ENCODE results near the gene ITSN1. TPM values are rescaled to one million over a fixed set of nuclear protein-coding genes. Genes with fewer than 3 reads are reported as not detected.
"Not testable (repeated sequence)": the region's sequence is repeated elsewhere in the genome, so short reads cannot be mapped to it uniquely, and the experiment has no call there.

Gene ITSN1
- total RNA-seq, 4 donors from 2014 or later, result 14.5 to 33.1 (median 26.9) TPM

DNA sequence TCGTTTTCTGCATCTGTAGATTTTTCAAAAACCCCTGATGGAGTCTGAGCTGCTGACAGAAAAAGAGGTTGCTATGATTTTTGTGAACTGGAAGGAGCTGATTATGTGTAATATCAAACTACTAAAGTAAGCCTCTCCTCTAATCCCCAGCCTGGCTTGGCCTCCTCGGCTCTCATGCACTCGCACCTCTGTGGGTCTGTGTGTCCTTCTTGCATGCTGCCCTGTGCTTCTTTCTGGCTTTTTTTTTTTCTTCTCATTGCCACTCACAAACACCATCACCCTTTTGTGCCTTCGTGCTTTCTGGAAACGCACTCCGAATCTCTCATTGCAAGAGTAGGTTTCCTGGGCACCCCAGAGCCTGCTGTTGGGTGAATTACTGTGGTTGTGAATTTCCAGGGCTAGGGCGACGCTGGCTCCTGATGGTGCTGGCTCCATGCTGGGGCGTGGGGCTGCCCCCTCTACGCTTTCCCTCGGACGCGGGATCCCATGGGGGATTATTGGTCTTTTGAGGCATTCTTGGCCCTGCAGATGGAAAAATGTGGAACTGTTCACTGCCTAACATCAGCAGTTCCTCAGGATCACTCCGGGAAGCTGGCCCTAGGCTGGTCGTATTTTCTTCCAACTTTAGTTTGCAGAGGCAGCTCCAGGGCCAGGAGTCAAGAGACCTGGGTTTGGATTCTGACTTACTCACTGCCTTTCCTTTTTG, 216.5 kb downstream of the ITSN1 start:
- TF ChIP-seq, protein P1, sequence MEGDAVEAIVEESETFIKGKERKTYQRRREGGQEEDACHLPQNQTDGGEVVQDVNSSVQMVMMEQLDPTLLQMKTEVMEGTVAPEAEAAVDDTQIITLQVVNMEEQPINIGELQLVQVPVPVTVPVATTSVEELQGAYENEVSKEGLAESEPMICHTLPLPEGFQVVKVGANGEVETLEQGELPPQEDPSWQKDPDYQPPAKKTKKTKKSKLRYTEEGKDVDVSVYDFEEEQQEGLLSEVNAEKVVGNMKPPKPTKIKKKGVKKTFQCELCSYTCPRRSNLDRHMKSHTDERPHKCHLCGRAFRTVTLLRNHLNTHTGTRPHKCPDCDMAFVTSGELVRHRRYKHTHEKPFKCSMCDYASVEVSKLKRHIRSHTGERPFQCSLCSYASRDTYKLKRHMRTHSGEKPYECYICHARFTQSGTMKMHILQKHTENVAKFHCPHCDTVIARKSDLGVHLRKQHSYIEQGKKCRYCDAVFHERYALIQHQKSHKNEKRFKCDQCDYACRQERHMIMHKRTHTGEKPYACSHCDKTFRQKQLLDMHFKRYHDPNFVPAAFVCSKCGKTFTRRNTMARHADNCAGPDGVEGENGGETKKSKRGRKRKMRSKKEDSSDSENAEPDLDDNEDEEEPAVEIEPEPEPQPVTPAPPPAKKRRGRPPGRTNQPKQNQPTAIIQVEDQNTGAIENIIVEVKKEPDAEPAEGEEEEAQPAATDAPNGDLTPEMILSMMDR (IDR thresholded peaks at IDR 0.05 in 4 of 5, conservative IDR thresholded peaks at IDR 0.05 in 1 of 5), result no peak
- no peak for TF ChIP-seq POLR2A (IDR thresholded peaks at IDR 0.05)
- ATAC-seq, result peak in 1 of 2 donors; percentile 22
- peaks cover 0 to 4% of the 10 kb centered on the region in 2 donors for H3K4me1 ChIP-seq
- H3K27me3 ChIP-seq, result no peaks in the 10 kb centered on the region
- H3K27ac ChIP-seq, result peak overlapping the region in 2 of 4 donors; percentile 26 to 41
- H3K9me3 ChIP-seq, result no peaks in the 10 kb centered on the region
- intact Hi-C loops (cut with DNase I; ENCODE audit: low total_unique reads), result no loop called here
- no peak for DNase-seq
- in situ Hi-C loops (cut with MboI; ENCODE audit: low sequenced_read_pairs in 4 of 4), result no loop called here
- no peak overlapping the region for H3K4me3 ChIP-seq
- H3K36me3 ChIP-seq, result no peaks in the 10 kb centered on the region

DNA sequence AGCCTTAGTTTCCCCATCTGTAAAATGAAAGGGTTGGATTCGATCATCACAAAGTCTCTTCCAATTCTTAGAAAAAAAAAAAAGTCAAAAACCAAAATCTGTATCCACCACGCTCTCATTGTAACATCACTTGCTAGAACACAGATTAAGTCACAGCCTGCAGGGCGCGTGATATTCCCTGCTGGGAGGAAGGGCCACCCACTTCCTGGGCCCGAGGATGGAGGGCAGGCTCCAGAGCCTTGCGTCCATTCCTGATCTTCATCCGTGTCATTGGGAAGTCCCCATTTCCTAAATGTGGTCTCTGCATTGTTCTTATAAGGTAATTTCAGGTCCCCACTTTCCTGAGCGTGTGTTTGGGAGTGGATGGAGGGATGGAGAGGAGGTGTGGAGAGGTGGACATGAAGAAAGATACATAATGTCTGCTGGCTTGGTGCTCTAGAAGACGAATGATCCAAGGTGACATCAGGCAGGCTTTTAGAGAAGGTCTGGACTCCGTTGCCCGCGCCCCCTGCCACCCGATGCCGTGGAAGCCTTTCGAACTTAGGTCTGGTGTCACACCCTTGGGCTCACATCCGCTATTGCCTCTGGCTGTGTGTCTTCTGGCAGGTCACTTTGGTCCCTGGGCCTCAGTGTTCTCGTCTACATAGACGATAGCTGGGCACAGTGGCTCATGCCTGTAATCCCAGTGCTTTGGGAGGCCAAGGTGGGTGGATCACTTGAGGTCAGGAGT, 217.2 kb downstream of the ITSN1 start:
- H3K27me3 ChIP-seq, result no peaks in the 10 kb centered on the region
- peak overlapping the region in 2 of 4 donors; percentile 7 to 26 for H3K27ac ChIP-seq
- peaks cover 0 to 4% of the 10 kb centered on the region in 2 donors for H3K4me1 ChIP-seq
- ATAC-seq, result no peak
- TF ChIP-seq POLR2A (IDR thresholded peaks at IDR 0.05), result no peak
- TF ChIP-seq, protein P1 (IDR thresholded peaks at IDR 0.05 in 4 of 5, conservative IDR thresholded peaks at IDR 0.05 in 1 of 5), result no peak
- intact Hi-C loops (cut with DNase I; ENCODE audit: low total_unique reads) (no loop called here), in situ Hi-C loops (cut with MboI; ENCODE audit: low sequenced_read_pairs in 4 of 4) (no loop called here)
- no peak overlapping the region for H3K4me3 ChIP-seq
- DNase-seq, result no peak
- H3K9me3 ChIP-seq, result no peaks in the 10 kb centered on the region
- H3K36me3 ChIP-seq, result no peaks in the 10 kb centered on the region

GRCh38 chr21:33860332-33860879, 218.1 kb downstream of the ITSN1 start:
- in situ Hi-C loops (cut with MboI; ENCODE audit: low sequenced_read_pairs in 4 of 4) (no loop called here), intact Hi-C loops (cut with DNase I; ENCODE audit: low total_unique reads) (no loop called here)
- DNase-seq (no peak), ATAC-seq (no peak)
- H3K9me3 ChIP-seq, result no peaks in the 10 kb centered on the region
- no peaks in the 10 kb centered on the region for H3K36me3 ChIP-seq
- no peak overlapping the region for H3K4me3 ChIP-seq
- H3K27ac ChIP-seq, result no peak overlapping the region
- peaks cover 0 to 4% of the 10 kb centered on the region in 2 donors for H3K4me1 ChIP-seq
- no peak for TF ChIP-seq POLR2A (IDR thresholded peaks at IDR 0.05)
- TF ChIP-seq, protein P1 (IDR thresholded peaks at IDR 0.05 in 4 of 5, conservative IDR thresholded peaks at IDR 0.05 in 1 of 5), result no peak
- H3K27me3 ChIP-seq, result no peaks in the 10 kb centered on the region

DNA sequence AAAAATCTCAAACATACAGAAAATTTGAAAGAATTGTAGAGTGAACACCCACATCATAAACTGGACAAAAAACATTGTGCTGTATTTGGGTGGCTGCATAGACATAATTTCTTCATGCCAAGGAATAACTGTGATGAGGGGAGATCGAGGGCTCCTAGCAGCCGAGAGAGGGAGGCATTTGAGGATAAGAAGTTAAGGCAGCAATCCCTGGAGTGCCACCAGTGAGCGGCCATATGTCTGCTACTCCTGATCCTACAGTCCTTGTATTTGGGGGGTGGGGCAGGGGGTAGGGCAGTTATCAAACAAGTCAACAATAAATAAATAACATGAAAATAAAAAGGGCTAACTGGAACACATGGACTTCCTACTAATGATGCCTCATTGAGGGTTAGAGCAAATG, 218.8 kb downstream of the ITSN1 start:
- DNase-seq (no peak), ATAC-seq (no peak)
- TF ChIP-seq, protein P1 (IDR thresholded peaks at IDR 0.05 in 4 of 5, conservative IDR thresholded peaks at IDR 0.05 in 1 of 5), result no peak
- TF ChIP-seq POLR2A (IDR thresholded peaks at IDR 0.05), result no peak
- in situ Hi-C loops (cut with MboI; ENCODE audit: low sequenced_read_pairs in 4 of 4), result no loop called here
- Histone ChIP-seq H3K4me3 (no peak overlapping the region), H3K9me3 (no peaks in the 10 kb centered on the region), H3K27me3 (no peaks in the 10 kb centered on the region), H3K27ac (no peak overlapping the region), H3K36me3 (no peaks in the 10 kb centered on the region), H3K4me1 (peaks cover 0 to 4% of the 10 kb centered on the region in 2 donors)
- intact Hi-C loops (cut with DNase I; ENCODE audit: low total_unique reads), result no loop called here

- ATAC-seq; in situ Hi-C loops (cut with MboI; ENCODE audit: low sequenced_read_pairs in 4 of 4); H3K4me1 ChIP-seq; H3K36me3 ChIP-seq; H3K27ac ChIP-seq; H3K4me3 ChIP-seq; H3K27me3 ChIP-seq; intact Hi-C loops (cut with DNase I; ENCODE audit: low total_unique reads); DNase-seq; H3K9me3 ChIP-seq: not testable (repeated sequence)
Observed at GRCh38 chr21:33863191-33863590, 220.9 kb downstream of the ITSN1 start.

Data from gastrocnemius medialis (tissue), 4 donors.